ENCODE data around the gene CCDC191.
A peak's percentile ranks its signal among the peaks of the same experiment; 100 is the strongest.

CCDC191 gene

DNA sequence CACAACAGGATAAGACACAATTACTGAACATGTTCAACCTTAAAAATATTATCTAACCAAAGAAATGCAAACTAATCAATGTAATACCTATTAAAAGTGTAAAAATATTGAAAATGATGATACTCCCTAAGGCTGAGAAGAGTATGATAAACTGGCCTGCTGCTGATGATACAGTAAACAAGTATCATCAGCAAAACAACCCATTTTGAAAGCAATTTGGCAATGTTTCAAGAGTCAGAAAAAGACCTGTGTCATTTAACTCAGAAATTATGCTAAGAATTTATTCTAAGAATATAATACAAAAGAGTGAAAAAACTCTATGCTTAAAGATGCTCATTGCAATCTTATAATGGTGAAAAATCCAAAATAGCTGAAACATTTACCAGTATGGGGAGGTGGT, 22.1 kb downstream of the CCDC191 start:
- H3K4me3 ChIP-seq, result no peak overlapping the region
- in situ Hi-C loops (cut with MboI; ENCODE audit: low sequenced_read_pairs), result no loop called here
- DNase-seq (ENCODE audit: low spot score in 2 of 2), result no peak
- H3K4me1 ChIP-seq, result no peaks in the 10 kb centered on the region
- no peaks in the 10 kb centered on the region for H3K9me3 ChIP-seq
- H3K27me3 ChIP-seq (ENCODE audit: low read depth), result no peaks in the 10 kb centered on the region
- H3K36me3 ChIP-seq (replicated peaks), result no peaks in the 10 kb centered on the region

GRCh38 chr3:114033721-114034120, 22.6 kb downstream of the CCDC191 start:
- no peaks in the 10 kb centered on the region for H3K4me1 ChIP-seq
- no peak for DNase-seq (ENCODE audit: low spot score in 2 of 2)
- no peaks in the 10 kb centered on the region for H3K9me3 ChIP-seq
- H3K36me3 ChIP-seq (replicated peaks), result no peaks in the 10 kb centered on the region
- no peaks in the 10 kb centered on the region for H3K27me3 ChIP-seq (ENCODE audit: low read depth)
- in situ Hi-C loops (cut with MboI; ENCODE audit: low sequenced_read_pairs), result no loop called here
- H3K4me3 ChIP-seq, result no peak overlapping the region

DNA sequence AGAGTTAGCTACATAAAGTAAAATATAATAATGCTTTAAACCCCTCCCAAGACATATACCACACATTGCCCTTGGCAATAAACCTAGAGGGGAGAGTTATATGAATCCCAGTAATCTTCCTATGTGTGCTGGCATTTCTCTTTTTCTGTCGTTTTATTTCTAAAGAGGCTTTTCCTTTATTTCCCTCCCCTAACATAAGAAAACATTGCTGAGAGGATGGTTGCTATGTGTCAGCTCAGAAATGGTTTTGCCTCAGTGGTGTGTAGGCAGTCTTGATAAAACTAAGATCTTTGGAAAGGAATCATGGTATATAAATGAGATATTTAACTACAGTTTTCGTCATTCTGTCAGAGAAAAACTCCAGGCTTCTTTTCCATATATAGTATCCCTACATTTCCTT, 30.0 kb downstream of the CCDC191 start:
- no peak for DNase-seq (ENCODE audit: low spot score in 2 of 2)
- in situ Hi-C loops (cut with MboI; ENCODE audit: low sequenced_read_pairs), result no loop called here
- no peaks in the 10 kb centered on the region for H3K9me3 ChIP-seq
- H3K36me3 ChIP-seq (replicated peaks), result no peaks in the 10 kb centered on the region
- H3K27me3 ChIP-seq (ENCODE audit: low read depth), result no peaks in the 10 kb centered on the region
- no peak overlapping the region for H3K4me3 ChIP-seq
- no peaks in the 10 kb centered on the region for H3K4me1 ChIP-seq

- DNase-seq (ENCODE audit: low spot score in 2 of 2), result no peak
- H3K4me1 ChIP-seq, result no peaks in the 10 kb centered on the region
- no peaks in the 10 kb centered on the region for H3K9me3 ChIP-seq
- in situ Hi-C loops (cut with MboI; ENCODE audit: low sequenced_read_pairs), result no loop called here
- no peak overlapping the region for H3K4me3 ChIP-seq
- H3K27me3 ChIP-seq (ENCODE audit: low read depth), result no peaks in the 10 kb centered on the region
- no peaks in the 10 kb centered on the region for H3K36me3 ChIP-seq (replicated peaks)
Measured at GRCh38 chr3:114025451-114025850, 30.9 kb downstream of the CCDC191 start.

- in situ Hi-C loops (cut with MboI; ENCODE audit: low sequenced_read_pairs), result no loop called here
- peak in 1 of 2 experiments; percentile 46 for DNase-seq (ENCODE audit: low spot score in 2 of 2)
- no peaks in the 10 kb centered on the region for H3K36me3 ChIP-seq (replicated peaks)
Measured at GRCh38 chr3:114022145-114022802, 34.1 kb downstream of the CCDC191 start.

GRCh38 chr3:114020907-114021306, 35.4 kb downstream of the CCDC191 start:
- no peaks in the 10 kb centered on the region for H3K9me3 ChIP-seq
- no peaks in the 10 kb centered on the region for H3K36me3 ChIP-seq (replicated peaks)
- in situ Hi-C loops (cut with MboI; ENCODE audit: low sequenced_read_pairs), result no loop called here
- no peaks in the 10 kb centered on the region for H3K27me3 ChIP-seq (ENCODE audit: low read depth)
- no peak overlapping the region for H3K4me3 ChIP-seq
- DNase-seq (ENCODE audit: low spot score in 2 of 2), result no peak
- H3K4me1 ChIP-seq, result no peaks in the 10 kb centered on the region

More at GRCh38 chr3:114022145-114022802, 34.1 kb downstream of the CCDC191 start:
- H3K4me3 ChIP-seq, result no peak overlapping the region
- H3K9me3 ChIP-seq, result no peaks in the 10 kb centered on the region
- no peaks in the 10 kb centered on the region for H3K27me3 ChIP-seq (ENCODE audit: low read depth)
- H3K4me1 ChIP-seq, result no peaks in the 10 kb centered on the region

DNA sequence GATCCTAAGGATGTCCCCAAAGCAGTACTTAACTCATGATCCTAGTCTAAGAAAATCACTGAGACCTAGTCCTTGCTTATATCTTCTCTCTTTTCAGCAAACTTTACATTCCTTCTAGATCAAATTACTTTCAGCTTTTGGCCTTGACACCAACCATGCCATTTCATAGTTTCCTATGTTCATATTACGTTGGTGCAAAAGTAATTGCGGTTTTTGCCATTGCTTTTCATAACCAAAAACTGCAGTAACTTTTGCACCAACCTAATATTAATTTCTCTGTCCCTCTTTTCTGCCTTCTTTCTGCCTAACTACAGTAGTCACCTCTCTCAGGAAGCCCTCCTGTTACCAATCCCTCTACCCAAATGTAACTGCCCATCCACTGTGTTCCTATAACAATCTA, 36.8 kb downstream of the CCDC191 start:
- Histone ChIP-seq H3K36me3 (replicated peaks) (no peaks in the 10 kb centered on the region), H3K4me1 (no peaks in the 10 kb centered on the region), H3K9me3 (no peaks in the 10 kb centered on the region), H3K27me3 (ENCODE audit: low read depth) (no peaks in the 10 kb centered on the region), H3K4me3 (no peak overlapping the region)
- no peak for DNase-seq (ENCODE audit: low spot score in 2 of 2)
- in situ Hi-C loops (cut with MboI; ENCODE audit: low sequenced_read_pairs), result no loop called here

- DNase-seq (ENCODE audit: low spot score in 2 of 2), result no peak
- no peaks in the 10 kb centered on the region for H3K36me3 ChIP-seq (replicated peaks)
- in situ Hi-C loops (cut with MboI; ENCODE audit: low sequenced_read_pairs), result no loop called here
Measured at GRCh38 chr3:114014211-114014610, 42.1 kb downstream of the CCDC191 start.

DNA sequence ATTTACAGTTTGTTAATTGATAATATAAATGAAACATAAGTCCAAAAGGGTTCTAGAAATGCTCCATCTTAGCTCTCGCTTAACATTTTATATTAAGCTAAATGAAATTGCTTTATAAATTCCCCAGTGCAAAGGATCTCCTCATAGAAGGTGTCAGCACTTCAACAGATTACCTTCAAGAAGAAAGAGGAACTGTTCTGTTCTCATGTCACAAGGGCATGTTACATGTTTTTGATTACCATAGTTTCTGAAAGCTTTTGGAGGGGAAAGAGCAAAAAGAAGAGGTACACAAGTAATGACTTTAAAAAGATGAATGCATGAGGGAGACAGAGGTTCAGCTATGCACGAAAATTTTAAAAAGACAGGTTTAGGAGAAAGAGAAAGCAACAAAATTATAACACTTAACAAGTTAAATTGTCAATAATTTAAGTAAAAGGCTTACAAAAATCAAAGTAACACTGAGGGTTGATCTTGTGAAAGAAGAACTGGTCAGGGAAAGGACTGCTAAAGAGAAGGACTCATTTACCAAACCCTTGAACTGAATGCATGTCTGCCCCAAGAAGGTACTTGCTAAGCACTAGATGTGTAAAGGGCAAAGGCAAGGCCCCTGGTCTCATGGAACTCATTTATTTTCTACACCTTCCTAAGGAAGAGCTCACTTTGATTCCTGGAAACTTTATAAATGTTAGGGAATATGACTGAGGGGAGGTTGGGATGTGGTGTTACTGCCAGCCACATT, 45.1 kb downstream of the CCDC191 start:
- no peaks in the 10 kb centered on the region for H3K27me3 ChIP-seq (ENCODE audit: low read depth)
- in situ Hi-C loops (cut with MboI; ENCODE audit: low sequenced_read_pairs), result no loop called here
- DNase-seq (ENCODE audit: low spot score in 2 of 2), result no peak
- H3K36me3 ChIP-seq (replicated peaks), result no peaks in the 10 kb centered on the region
- H3K9me3 ChIP-seq, result no peaks in the 10 kb centered on the region
- no peak overlapping the region for H3K4me3 ChIP-seq
- H3K4me1 ChIP-seq, result no peaks in the 10 kb centered on the region

More at GRCh38 chr3:114014211-114014610, 42.1 kb downstream of the CCDC191 start:
- no peaks in the 10 kb centered on the region for H3K9me3 ChIP-seq
- H3K4me1 ChIP-seq, result no peaks in the 10 kb centered on the region
- no peaks in the 10 kb centered on the region for H3K27me3 ChIP-seq (ENCODE audit: low read depth)
- no peak overlapping the region for H3K4me3 ChIP-seq

- DNase-seq (ENCODE audit: low spot score in 2 of 2), result no peak
- Histone ChIP-seq H3K36me3 (replicated peaks) (no peaks in the 10 kb centered on the region), H3K27me3 (ENCODE audit: low read depth) (no peaks in the 10 kb centered on the region), H3K4me3 (no peak overlapping the region), H3K9me3 (no peaks in the 10 kb centered on the region), H3K4me1 (no peaks in the 10 kb centered on the region)
- in situ Hi-C loops (cut with MboI; ENCODE audit: low sequenced_read_pairs), result no loop called here
Measured at GRCh38 chr3:114005481-114005880, 50.8 kb downstream of the CCDC191 start.

DNA sequence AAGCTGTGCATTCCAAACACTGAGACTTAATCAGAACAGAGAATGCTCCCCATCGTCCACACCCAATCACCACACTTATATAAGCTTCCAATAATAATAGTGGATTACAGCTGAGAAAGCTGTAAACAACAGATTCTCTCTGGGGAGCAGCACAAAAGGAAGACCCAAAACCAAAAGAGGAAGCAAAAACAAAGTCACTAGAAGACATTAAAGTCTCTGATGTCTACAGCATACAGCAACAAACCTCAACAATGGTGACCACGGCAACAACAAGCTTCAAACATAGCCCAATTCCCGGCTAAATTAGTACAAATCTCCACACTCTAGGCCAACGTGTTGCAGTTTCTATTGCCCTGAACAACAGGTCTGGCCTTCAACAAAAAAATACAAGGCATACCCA, 70.8 kb downstream of the CCDC191 start:
- in situ Hi-C loops (cut with MboI; ENCODE audit: low sequenced_read_pairs), result no loop called here
- Histone ChIP-seq H3K4me3 (no peak overlapping the region), H3K27me3 (ENCODE audit: low read depth) (no peaks in the 10 kb centered on the region), H3K9me3 (peaks cover 2% of the 10 kb centered on the region; the same call in 1 of the 2 replicates), H3K4me1 (no peaks in the 10 kb centered on the region), H3K36me3 (replicated peaks) (no peaks in the 10 kb centered on the region)
- peak in 1 of 2 experiments; percentile 14 for DNase-seq (ENCODE audit: low spot score in 2 of 2)

DNA sequence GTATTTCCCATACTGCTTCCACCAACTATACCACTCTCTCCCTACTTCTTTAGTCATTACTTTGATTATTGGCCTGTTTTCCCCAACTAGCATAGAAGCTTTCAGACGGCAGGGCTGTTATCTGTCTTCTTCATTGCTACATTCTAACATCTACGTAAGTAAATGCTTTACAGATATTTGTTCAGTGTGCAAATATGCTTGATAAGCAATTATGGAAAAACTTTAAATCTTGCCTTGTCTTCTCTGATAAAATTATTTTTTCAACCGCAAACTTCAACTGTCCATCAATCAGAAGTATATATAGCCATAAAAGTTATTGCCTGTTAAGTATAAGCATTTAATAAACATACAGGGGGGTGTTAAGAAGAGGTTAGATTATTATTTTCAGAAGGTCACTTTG, 72.8 kb downstream of the CCDC191 start:
- no peaks in the 10 kb centered on the region for H3K36me3 ChIP-seq (replicated peaks)
- H3K4me3 ChIP-seq, result no peak overlapping the region
- in situ Hi-C loops (cut with MboI; ENCODE audit: low sequenced_read_pairs), result no loop called here
- no peaks in the 10 kb centered on the region for H3K4me1 ChIP-seq
- H3K9me3 ChIP-seq, result peaks cover 2% of the 10 kb centered on the region; the same call in 1 of the 2 replicates
- no peaks in the 10 kb centered on the region for H3K27me3 ChIP-seq (ENCODE audit: low read depth)
- no peak for DNase-seq (ENCODE audit: low spot score in 2 of 2)

DNA sequence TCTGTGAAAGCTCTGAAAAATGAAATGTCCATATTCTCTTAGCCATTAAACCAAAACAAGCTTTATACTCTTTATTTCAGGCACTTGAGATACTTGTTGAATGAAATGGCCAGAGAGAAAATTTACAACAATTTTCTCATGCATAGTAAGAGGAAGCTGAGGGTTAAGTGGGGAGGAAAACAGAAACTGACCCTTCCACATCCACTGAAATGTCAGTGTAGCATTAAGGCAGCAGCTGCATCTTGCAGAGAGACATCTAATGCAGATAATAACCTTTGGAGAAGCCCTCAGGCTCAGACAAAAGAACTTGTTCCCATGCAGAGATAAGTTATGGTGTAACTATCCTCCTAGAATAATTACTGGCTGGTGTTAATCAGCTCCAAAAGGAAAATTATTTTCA, 74.5 kb downstream of the CCDC191 start:
- H3K36me3 ChIP-seq (replicated peaks), result no peaks in the 10 kb centered on the region
- H3K4me3 ChIP-seq, result no peak overlapping the region
- DNase-seq (ENCODE audit: low spot score in 2 of 2), result no peak
- H3K27me3 ChIP-seq (ENCODE audit: low read depth), result no peaks in the 10 kb centered on the region
- no peaks in the 10 kb centered on the region for H3K4me1 ChIP-seq
- in situ Hi-C loops (cut with MboI; ENCODE audit: low sequenced_read_pairs), result no loop called here
- peaks cover 2% of the 10 kb centered on the region; the same call in 1 of the 2 replicates for H3K9me3 ChIP-seq

GRCh38 chr3:113979916-113980315, 76.4 kb downstream of the CCDC191 start:
- in situ Hi-C loops (cut with MboI; ENCODE audit: low sequenced_read_pairs), result no loop called here
- no peak for DNase-seq (ENCODE audit: low spot score in 2 of 2)

More at GRCh38 chr3:113979916-113980315, 76.4 kb downstream of the CCDC191 start:
- Histone ChIP-seq H3K4me3 (no peak overlapping the region), H3K9me3 (no peaks in the 10 kb centered on the region), H3K36me3 (replicated peaks) (no peaks in the 10 kb centered on the region), H3K27me3 (ENCODE audit: low read depth) (no peaks in the 10 kb centered on the region), H3K4me1 (no peaks in the 10 kb centered on the region)

Measured in HAP-1 (cell line).